ENCODE data around the gene PDF. TPM values are rescaled to one million over a fixed set of nuclear protein-coding genes. Genes with fewer than 3 reads are reported as not detected.

PDF gene
- total and polyA plus RNA-seq, 2 donors (not counting 3 experiments of a cell fraction or from before 2014, with no cell fraction given), result 13.1 to 16.7 TPM

DNA sequence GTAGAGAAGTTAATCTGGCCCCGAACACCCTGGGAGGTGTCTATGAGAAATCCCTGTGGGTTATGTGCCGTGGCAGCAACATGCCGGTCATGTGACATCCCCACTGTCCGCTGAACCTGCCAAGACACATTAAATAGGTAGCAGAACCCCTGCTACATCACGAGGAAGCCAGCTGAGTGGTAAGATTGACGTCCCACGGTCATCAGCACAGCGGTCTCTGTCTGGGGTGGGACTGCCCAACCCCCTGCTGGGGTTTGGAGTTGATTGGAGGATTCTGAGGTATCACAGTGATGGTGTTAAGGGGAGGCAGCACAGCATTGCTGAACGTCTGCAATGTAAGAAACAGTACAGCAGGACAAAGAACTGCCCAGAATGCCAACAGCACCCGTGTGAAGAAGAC lies 19.1 kb upstream of the PDF start:
- no peak overlapping the region for H3K9ac ChIP-seq (replicated peaks; ENCODE audit: extremely low read depth, insufficient read depth, low read length)
- no peak overlapping the region for H2AFZ ChIP-seq (ENCODE audit: low read depth, low read length)
- no peaks in the 10 kb centered on the region for H4K20me1 ChIP-seq (replicated peaks; ENCODE audit: control insufficient read depth, extremely low read depth, insufficient read depth, low read length)
- H3K4me2 ChIP-seq (ENCODE audit: insufficient read depth, low read length), result no peak overlapping the region
- H3K4me1 ChIP-seq (ENCODE audit: control insufficient read depth, extremely low read depth, insufficient read depth, low read length), result no peaks in the 10 kb centered on the region
- no peaks in the 10 kb centered on the region for H3K27me3 ChIP-seq (ENCODE audit: control insufficient read depth in 2 of 2, insufficient read depth in 2 of 2, low read length in 2 of 2)
- no peak for FAIRE-seq
- DNase-seq (ENCODE audit: low read depth, low spot score), result no peak
- TF ChIP-seq, protein P1, sequence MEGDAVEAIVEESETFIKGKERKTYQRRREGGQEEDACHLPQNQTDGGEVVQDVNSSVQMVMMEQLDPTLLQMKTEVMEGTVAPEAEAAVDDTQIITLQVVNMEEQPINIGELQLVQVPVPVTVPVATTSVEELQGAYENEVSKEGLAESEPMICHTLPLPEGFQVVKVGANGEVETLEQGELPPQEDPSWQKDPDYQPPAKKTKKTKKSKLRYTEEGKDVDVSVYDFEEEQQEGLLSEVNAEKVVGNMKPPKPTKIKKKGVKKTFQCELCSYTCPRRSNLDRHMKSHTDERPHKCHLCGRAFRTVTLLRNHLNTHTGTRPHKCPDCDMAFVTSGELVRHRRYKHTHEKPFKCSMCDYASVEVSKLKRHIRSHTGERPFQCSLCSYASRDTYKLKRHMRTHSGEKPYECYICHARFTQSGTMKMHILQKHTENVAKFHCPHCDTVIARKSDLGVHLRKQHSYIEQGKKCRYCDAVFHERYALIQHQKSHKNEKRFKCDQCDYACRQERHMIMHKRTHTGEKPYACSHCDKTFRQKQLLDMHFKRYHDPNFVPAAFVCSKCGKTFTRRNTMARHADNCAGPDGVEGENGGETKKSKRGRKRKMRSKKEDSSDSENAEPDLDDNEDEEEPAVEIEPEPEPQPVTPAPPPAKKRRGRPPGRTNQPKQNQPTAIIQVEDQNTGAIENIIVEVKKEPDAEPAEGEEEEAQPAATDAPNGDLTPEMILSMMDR (IDR thresholded peaks at IDR 0.05; ENCODE audit: extremely low read depth in 1 of 2, insufficient read depth in 1 of 2, low read depth in 1 of 2, low read length in 2 of 2), result no peak
- TF ChIP-seq JUN (IDR thresholded peaks at IDR 0.05; ENCODE audit: borderline replicate concordance, insufficient read depth, insufficient read length, low read depth) (no peak), EZH2 (IDR thresholded peaks at IDR 0.05; ENCODE audit: borderline replicate concordance, low read depth, low read length, severe bottlenecking) (no peak), POLR2A (IDR thresholded peaks at IDR 0.05; ENCODE audit: low read depth, low read length) (no peak), FOS (IDR thresholded peaks at IDR 0.05; ENCODE audit: borderline replicate concordance, insufficient read depth, low read length) (no peak), POLR2AphosphoS5 (IDR thresholded peaks at IDR 0.05; ENCODE audit: insufficient read depth, low read depth, low read length) (no peak), MYC (IDR thresholded peaks at IDR 0.05; ENCODE audit: low read depth, low read length) (no peak), GATA2 (IDR thresholded peaks at IDR 0.05; ENCODE audit: insufficient read depth, insufficient read length, low read depth, low read length) (no peak)
- TF ChIP-seq, protein P2, sequence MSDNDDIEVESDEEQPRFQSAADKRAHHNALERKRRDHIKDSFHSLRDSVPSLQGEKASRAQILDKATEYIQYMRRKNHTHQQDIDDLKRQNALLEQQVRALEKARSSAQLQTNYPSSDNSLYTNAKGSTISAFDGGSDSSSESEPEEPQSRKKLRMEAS (IDR thresholded peaks at IDR 0.05; ENCODE audit: insufficient read depth, insufficient read length), result no peak
- H3K79me2 ChIP-seq (ENCODE audit: control insufficient read depth, insufficient read depth, low read length), result no peaks in the 10 kb centered on the region
- peaks cover 0 to 2% of the 10 kb centered on the region in 2 experiments for H3K36me3 ChIP-seq (ENCODE audit: control insufficient read depth in 2 of 2, extremely low read depth in 1 of 2, insufficient read depth in 2 of 2, low read length in 2 of 2)
- no peaks in the 10 kb centered on the region for H3K9me1 ChIP-seq (replicated peaks; ENCODE audit: control insufficient read depth, extremely low read depth, insufficient read depth, low read length)
- no peaks in the 10 kb centered on the region for H3K9me3 ChIP-seq (replicated peaks; ENCODE audit: control insufficient read depth, insufficient read depth, low read length)
- no TSS peak for BruUV-seq (replicated peaks)
- H3K27ac ChIP-seq (ENCODE audit: insufficient read depth, low read depth, low read length), result no peak overlapping the region
- ChIA-PET POLR2A (no interaction called here), CTCF (no interaction called here)
- intact Hi-C loops (cut with micrococcal nuclease) (no loop called here), dilution Hi-C loops (cut with MboI; ENCODE audit: extremely low pct_ligation_motif_present, low sequenced_read_pairs) (no loop called here)
- no peak overlapping the region for H3K4me3 ChIP-seq (replicated peaks in 1 of 3; ENCODE audit: insufficient read depth in 1 of 3, low read depth in 1 of 3, low read length in 3 of 3)
